Measurements from ENCODE around the gene CLEC6A. TPM values are rescaled to one million over a fixed set of nuclear protein-coding genes. Genes with fewer than 3 reads are reported as not detected.
"Not testable (repeated sequence)": the region's sequence is repeated elsewhere in the genome, so short reads cannot be mapped to it uniquely, and the experiment has no call there.

CLEC6A gene
- total RNA-seq: not detected
- polyA plus RNA-seq (ENCODE audit: insufficient read depth, low read depth, low replicate concordance): not detected
- long read RNA-seq, donor 1: 0 reads
- long read RNA-seq, donor 2: 0 reads
- long read RNA-seq, donor 3: 0 reads
- long read RNA-seq, donor 4: 0 reads
- long read RNA-seq, donor 5: 0 reads
- long read RNA-seq, donor 6: 0 reads
- long read RNA-seq, donor 7: 0 reads
- long read RNA-seq, donor 8: 0 reads
- long read RNA-seq, donor 9: 0 reads
- long read RNA-seq, donor 10: 0 reads

DNA sequence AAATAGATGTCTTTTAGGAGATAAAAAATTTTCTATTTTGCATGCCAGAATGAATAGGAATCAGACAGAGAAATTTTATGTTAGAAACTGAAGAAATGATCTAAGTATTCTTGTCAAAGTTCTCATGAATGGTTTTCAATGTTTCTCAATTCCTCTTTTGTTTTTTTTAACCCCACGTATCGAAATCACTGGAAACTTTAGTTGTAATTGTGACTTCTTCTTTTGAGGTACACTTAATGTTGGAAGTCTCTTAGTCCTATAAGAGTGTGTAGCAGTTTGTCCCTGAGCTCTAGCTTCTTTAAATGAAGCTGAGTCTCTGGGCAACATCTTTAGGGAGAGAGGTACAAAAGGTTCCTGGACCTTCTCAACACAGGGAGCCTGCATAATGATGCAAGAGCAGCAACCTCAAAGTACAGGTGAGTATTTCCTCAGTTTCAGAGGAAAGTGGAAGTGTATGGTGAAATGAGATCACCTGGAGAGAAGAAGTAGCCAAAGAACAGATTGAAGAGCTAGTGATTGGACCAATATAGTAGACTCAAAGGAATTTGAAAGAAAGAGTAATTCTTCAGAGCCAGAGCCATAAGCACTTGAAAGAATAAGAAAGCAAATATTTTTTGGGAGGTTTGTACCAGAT is at the start of gene CLEC6A:
CLEC6A (plus strand) TSS at position 236 of the 634 bp plus-strand sequence; CDS start at position 386, 150 bp downstream.
- TF ChIP-seq, protein P1, sequence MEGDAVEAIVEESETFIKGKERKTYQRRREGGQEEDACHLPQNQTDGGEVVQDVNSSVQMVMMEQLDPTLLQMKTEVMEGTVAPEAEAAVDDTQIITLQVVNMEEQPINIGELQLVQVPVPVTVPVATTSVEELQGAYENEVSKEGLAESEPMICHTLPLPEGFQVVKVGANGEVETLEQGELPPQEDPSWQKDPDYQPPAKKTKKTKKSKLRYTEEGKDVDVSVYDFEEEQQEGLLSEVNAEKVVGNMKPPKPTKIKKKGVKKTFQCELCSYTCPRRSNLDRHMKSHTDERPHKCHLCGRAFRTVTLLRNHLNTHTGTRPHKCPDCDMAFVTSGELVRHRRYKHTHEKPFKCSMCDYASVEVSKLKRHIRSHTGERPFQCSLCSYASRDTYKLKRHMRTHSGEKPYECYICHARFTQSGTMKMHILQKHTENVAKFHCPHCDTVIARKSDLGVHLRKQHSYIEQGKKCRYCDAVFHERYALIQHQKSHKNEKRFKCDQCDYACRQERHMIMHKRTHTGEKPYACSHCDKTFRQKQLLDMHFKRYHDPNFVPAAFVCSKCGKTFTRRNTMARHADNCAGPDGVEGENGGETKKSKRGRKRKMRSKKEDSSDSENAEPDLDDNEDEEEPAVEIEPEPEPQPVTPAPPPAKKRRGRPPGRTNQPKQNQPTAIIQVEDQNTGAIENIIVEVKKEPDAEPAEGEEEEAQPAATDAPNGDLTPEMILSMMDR (IDR thresholded peaks at IDR 0.05; ENCODE audit: borderline replicate concordance, extremely low read depth, insufficient read depth): no peak
- H3K36me3 ChIP-seq (ENCODE audit: control insufficient read depth in 2 of 3, insufficient read depth in 3 of 3, low read length in 3 of 3): no peaks in the 10 kb centered on the region
- no peaks in the 10 kb centered on the region for H3K4me1 ChIP-seq (ENCODE audit: control insufficient read depth in 2 of 3, insufficient read depth in 2 of 3, low read depth in 1 of 3, low read length in 3 of 3)
- intact Hi-C loops (cut with DNase I): no loop called here
- no peaks in the 10 kb centered on the region for H3K27me3 ChIP-seq (ENCODE audit: control insufficient read depth, insufficient read depth, low read length)
- DNase-seq (no peak), FAIRE-seq (no peak)
- no peaks in the 10 kb centered on the region for H3K9me3 ChIP-seq (ENCODE audit: control insufficient read depth in 2 of 3, insufficient read depth in 1 of 3, low read length in 3 of 3)
- no peak within 1 kb of the TSS for H3K9ac ChIP-seq (ENCODE audit: low read length in 3 of 3)
- no peak within 1 kb of the TSS for H3K4me3 ChIP-seq (ENCODE audit: low read length in 3 of 3)
- no peak within 1 kb of the TSS for H3K27ac ChIP-seq (ENCODE audit: low read depth in 2 of 2, low read length in 2 of 2)

DNA sequence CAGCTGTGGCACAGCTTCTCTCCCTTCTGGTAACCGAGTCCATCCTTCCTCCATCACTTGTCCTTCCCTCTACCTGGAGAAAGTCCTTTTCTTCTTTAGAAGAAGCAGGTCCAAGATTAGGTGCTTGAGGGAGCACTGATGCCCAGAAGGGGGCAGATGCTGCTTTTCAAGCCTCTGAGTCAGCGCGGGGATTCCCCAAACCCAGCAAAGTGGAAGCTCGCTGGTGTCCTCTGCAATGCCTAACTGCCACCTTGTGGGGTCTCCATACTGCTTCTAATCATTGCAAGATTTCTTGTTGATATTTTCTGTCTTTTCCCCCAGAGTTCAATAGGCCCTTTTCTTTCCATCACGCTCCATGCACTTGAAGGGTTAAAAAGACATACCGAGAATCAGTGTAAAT is 36.2 kb upstream of the CLEC6A start:
- H3K4me1 ChIP-seq (ENCODE audit: control insufficient read depth in 2 of 3, insufficient read depth in 2 of 3, low read depth in 1 of 3, low read length in 3 of 3); intact Hi-C loops (cut with DNase I); H3K4me3 ChIP-seq (ENCODE audit: low read length in 3 of 3); H3K9me3 ChIP-seq (ENCODE audit: control insufficient read depth in 2 of 3, insufficient read depth in 1 of 3, low read length in 3 of 3); H3K36me3 ChIP-seq (ENCODE audit: control insufficient read depth in 2 of 3, insufficient read depth in 3 of 3, low read length in 3 of 3); FAIRE-seq; H3K27me3 ChIP-seq (ENCODE audit: control insufficient read depth, insufficient read depth, low read length); DNase-seq; H3K9ac ChIP-seq (ENCODE audit: low read length in 3 of 3); H3K27ac ChIP-seq (ENCODE audit: low read depth in 2 of 2, low read length in 2 of 2): not testable (repeated sequence)

DNA sequence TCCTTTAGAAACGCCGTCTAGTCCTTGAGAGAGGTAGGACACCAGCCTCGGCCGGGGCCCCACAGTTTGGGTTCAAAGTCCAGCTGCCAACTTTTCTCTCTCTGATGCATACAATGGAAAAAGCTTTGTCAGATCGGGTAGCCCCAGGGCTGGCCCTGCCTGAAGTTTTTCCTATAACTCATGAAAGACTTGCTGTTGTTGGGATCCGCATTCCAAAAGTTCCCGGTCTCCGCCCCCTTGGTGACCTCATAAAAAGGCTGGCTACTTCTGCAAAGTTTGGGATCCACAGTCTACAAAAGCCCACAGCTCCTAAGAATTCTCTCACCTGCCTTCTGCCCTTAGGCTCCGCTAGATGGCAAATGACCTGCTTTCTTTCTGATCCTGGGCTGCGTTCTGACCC is 35.3 kb upstream of the CLEC6A start:
- Histone ChIP-seq H3K27me3 (ENCODE audit: control insufficient read depth, insufficient read depth, low read length) (no peaks in the 10 kb centered on the region), H3K9me3 (ENCODE audit: control insufficient read depth in 2 of 3, insufficient read depth in 1 of 3, low read length in 3 of 3) (no peaks in the 10 kb centered on the region), H3K4me1 (ENCODE audit: control insufficient read depth in 2 of 3, insufficient read depth in 2 of 3, low read depth in 1 of 3, low read length in 3 of 3) (no peaks in the 10 kb centered on the region), H3K4me3 (ENCODE audit: low read length in 3 of 3) (no peak overlapping the region), H3K27ac (ENCODE audit: low read depth in 2 of 2, low read length in 2 of 2) (no peak overlapping the region), H3K36me3 (ENCODE audit: control insufficient read depth in 2 of 3, insufficient read depth in 3 of 3, low read length in 3 of 3) (no peaks in the 10 kb centered on the region), H3K9ac (ENCODE audit: low read length in 3 of 3) (no peak overlapping the region)
- TF ChIP-seq, protein P1 (IDR thresholded peaks at IDR 0.05; ENCODE audit: borderline replicate concordance, extremely low read depth, insufficient read depth): no peak
- FAIRE-seq (no peak), DNase-seq (no peak)
- intact Hi-C loops (cut with DNase I): no loop called here

DNA sequence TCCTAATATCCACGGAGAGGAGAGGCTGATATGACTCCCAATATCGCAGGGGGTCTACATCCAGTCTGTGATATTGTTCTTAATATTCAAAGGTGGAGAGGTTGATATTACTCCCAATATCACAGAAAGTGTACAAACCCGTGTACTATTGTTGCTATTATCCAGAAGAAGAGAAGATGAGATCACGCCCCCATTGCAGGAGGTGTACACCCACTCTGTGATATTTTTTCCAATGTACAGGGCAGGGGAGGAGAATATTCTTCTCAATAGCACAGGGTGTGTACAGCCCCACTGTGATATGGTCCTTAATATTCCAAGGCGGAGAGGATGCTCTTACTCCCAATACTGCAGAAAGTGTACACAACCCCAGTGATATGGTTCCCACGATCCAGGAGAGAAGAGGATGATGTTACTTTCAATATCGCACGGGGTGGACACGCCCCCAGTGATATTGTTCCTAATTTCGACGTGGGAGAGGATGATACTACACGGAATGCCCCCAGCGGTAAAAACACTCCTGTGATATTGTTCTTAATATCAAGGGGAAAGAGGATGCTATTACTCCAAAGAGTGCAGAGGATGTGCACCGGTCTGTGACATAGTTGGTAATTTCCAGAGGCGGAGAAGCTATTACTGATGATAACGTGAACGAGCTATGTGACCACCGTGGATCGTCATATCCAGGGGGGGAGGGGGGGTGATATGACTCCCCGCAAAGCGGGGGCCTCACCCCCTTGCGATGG is 11.1 kb upstream of the CLEC6A start:
- H3K4me3 ChIP-seq (ENCODE audit: low read length in 3 of 3); H3K27me3 ChIP-seq (ENCODE audit: control insufficient read depth, insufficient read depth, low read length); H3K9me3 ChIP-seq (ENCODE audit: control insufficient read depth in 2 of 3, insufficient read depth in 1 of 3, low read length in 3 of 3); H3K27ac ChIP-seq (ENCODE audit: low read depth in 2 of 2, low read length in 2 of 2); H3K36me3 ChIP-seq (ENCODE audit: control insufficient read depth in 2 of 3, insufficient read depth in 3 of 3, low read length in 3 of 3); FAIRE-seq; intact Hi-C loops (cut with DNase I); DNase-seq; H3K9ac ChIP-seq (ENCODE audit: low read length in 3 of 3); H3K4me1 ChIP-seq (ENCODE audit: control insufficient read depth in 2 of 3, insufficient read depth in 2 of 3, low read depth in 1 of 3, low read length in 3 of 3): not testable (repeated sequence)

Measured in kidney (tissue), 22 donors.